Fibroblast of lung (primary cell): ENCODE measurements around the gene GLUL.

Experiments used
- EZH2 ChIP-seq: IDR thresholded peaks from 2 replicates; pipeline ENCODE4 v1.5.1; 2012; ENCODE audit warnings: low read length, control low read depth, mild to moderate bottlenecking; ENCODE audit errors: missing control alignments
- TF ChIP-seq, protein P1 (sequence below), 2 donors: IDR thresholded peaks in 1 of 2; conservative IDR thresholded peaks in 1 of 2; 1 replicate in 1 of 2; 2 replicates in 1 of 2; pipeline ENCODE4 v1.5.1; 2011 to 2012; ENCODE audit warnings: low read length in 2 of 2, control low read depth in 1 of 2, inconsistent platforms in 1 of 2, low read depth in 1 of 2, mild to moderate bottlenecking in 1 of 2

GRCh38 chr1:182381962-182382819 lies 9.4 kb downstream of the GLUL start:
- TF ChIP-seq, protein P1, sequence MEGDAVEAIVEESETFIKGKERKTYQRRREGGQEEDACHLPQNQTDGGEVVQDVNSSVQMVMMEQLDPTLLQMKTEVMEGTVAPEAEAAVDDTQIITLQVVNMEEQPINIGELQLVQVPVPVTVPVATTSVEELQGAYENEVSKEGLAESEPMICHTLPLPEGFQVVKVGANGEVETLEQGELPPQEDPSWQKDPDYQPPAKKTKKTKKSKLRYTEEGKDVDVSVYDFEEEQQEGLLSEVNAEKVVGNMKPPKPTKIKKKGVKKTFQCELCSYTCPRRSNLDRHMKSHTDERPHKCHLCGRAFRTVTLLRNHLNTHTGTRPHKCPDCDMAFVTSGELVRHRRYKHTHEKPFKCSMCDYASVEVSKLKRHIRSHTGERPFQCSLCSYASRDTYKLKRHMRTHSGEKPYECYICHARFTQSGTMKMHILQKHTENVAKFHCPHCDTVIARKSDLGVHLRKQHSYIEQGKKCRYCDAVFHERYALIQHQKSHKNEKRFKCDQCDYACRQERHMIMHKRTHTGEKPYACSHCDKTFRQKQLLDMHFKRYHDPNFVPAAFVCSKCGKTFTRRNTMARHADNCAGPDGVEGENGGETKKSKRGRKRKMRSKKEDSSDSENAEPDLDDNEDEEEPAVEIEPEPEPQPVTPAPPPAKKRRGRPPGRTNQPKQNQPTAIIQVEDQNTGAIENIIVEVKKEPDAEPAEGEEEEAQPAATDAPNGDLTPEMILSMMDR (conservative IDR thresholded peaks at IDR 0.05 in 1 of 2, IDR thresholded peaks at IDR 0.05 in 1 of 2; ENCODE audit: low read depth in 1 of 2, low read length in 2 of 2), result no peak
- TF ChIP-seq EZH2, result no peak
